IPS DF 6.9 (cell line): Measurements from ENCODE around the gene CDHR1.

Source experiments
- DNase-seq: peaks from one replicate; pipeline ENCODE4 v3.0.0-alpha.2; 2013; ENCODE audit warnings: low read depth, low spot score
- H3K27ac ChIP-seq: one replicate; pipeline ENCODE4 v1.5.1; 2013; ENCODE audit warnings: low read length, control low read depth
- H3K27me3 ChIP-seq: 2 replicates; pipeline ENCODE4 v1.6.1; 2013; ENCODE audit warnings: mild to moderate bottlenecking, low read length; ENCODE audit not compliant: control insufficient read depth, insufficient read depth
- H3K36me3 ChIP-seq: 2 replicates; pipeline ENCODE4 v1.6.1; 2013; ENCODE audit warnings: low read length; ENCODE audit not compliant: control insufficient read depth, insufficient read depth
- H3K4me1 ChIP-seq: 2 replicates; pipeline ENCODE4 v1.6.1; 2013; ENCODE audit warnings: low read length; ENCODE audit not compliant: control insufficient read depth, insufficient read depth
- H3K4me3 ChIP-seq: 2 replicates; pipeline ENCODE4 v1.5.1; 2013; ENCODE audit warnings: mild to moderate bottlenecking, low read length
- H3K9me3 ChIP-seq: 2 replicates; pipeline ENCODE4 v1.6.1; 2013; ENCODE audit warnings: low read length, inconsistent platforms; ENCODE audit not compliant: control insufficient read depth, insufficient read depth
- WGBS: extraction: QIAGEN DNeasy Blood & Tissue Kit; methylation state at CpG from one replicate; pipeline ENCODE4 v1.1.7; 2013; ENCODE audit warnings: mixed read lengths, missing lambda C conversion rate; ENCODE audit not compliant: insufficient read length, insufficient coverage; 5-methylcytosine and 5-hydroxymethylcytosine counted together

The CDHR1 gene

DNA sequence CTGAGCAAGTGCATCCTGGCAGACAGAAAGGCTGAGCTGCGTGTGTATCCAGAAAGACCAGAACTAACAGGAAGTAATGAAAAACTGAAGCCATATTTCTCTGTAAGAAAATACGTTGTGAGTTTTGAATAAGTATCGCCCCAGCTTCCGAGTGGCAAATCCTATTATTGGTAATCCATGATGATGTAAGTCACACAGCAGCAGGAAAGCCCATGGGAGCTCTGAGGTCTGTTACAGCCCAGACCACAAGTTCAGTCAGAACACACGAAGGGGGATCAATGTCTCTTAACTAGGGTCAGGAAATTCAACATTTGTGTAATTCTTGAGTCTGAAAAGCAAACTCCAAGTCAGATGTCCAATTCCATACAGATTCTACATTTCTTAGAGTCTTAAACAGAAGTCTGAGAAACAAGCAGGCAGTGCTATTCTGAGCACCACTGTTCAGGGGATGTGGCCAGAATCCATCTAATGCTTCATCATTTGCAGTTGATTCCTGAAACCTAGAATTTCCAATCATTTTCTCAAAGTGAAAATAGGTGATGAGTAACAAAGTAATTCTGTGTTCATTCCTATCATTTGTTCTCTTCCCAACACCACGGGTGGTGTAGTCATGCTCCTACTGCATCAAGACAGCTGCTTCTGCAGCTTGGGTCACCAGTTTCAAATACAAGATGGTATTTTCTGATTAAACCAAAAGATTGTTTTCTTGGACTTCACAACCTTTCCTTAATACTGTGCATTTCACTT, 31.3 kb downstream of the CDHR1 start, which contains the start of gene LRIT2:
LRIT2 (minus strand) TSS at position 118 of the 747 bp plus-strand sequence; CDS start at position 94, 24 bp downstream.
- H3K4me1 ChIP-seq, result no peaks in the 10 kb centered on the region
- no peak within 1 kb of the TSS for H3K4me3 ChIP-seq
- no peak for DNase-seq
- no peaks in the 10 kb centered on the region for H3K27me3 ChIP-seq
- H3K27ac ChIP-seq, result no peak within 1 kb of the TSS
- H3K36me3 ChIP-seq, result no peaks in the 10 kb centered on the region
- no CpG with 5 or more reads among the region's 6 CpGs for WGBS
- H3K9me3 ChIP-seq, result no peaks in the 10 kb centered on the region

DNA sequence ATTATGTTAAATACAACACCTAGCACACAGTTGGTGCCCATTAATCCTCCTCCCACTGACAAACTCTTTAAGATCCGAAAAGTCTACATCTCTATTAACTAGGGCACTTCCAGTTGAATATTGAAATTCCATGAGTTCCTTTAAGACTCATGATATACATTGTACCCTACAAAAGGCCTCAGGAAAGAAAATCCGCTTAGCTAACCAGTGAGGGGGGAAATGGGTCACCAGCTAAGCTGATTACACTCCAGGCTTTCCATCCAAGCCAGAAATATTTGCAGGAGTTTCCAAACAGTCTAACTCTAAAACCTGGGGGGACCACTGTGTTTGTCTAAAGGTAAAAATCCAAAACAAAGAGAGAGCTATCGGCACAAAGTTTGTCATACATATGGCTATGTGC, 32.3 kb downstream of the CDHR1 start:
- no peak for DNase-seq
- Histone ChIP-seq H3K27me3 (no peaks in the 10 kb centered on the region), H3K4me3 (no peak overlapping the region), H3K9me3 (no peaks in the 10 kb centered on the region), H3K27ac (no peak overlapping the region), H3K36me3 (no peaks in the 10 kb centered on the region), H3K4me1 (no peaks in the 10 kb centered on the region)
- no CpG with 5 or more reads among the region's 3 CpGs for WGBS

DNA sequence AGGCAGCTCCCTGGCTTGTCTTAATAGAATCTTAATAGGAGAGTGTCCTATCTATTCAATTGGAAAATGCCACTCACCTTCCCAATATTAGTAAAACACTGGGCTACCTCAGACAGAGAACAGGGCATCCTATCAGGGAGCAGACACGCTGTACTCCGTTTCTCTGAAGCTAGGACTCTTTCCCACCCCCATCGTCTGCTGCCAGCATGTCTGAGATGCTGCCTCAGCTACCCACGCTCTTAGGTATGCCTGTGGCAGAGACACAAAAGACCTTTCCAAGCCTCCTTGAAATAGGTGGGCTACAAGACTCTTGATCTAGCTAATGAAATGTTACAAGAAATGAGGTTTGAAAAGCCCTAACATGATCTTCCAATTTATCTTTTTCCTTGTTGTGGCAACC, 33.5 kb downstream of the CDHR1 start:
- no peaks in the 10 kb centered on the region for H3K4me1 ChIP-seq
- H3K36me3 ChIP-seq, result no peaks in the 10 kb centered on the region

GRCh38 chr10:84230359-84230758, 36.0 kb downstream of the CDHR1 start:
- H3K4me3 ChIP-seq, result no peak overlapping the region
- WGBS, result no CpG with 5 or more reads among the region's 1 CpG
- H3K27me3 ChIP-seq, result no peaks in the 10 kb centered on the region
- no peak for DNase-seq
- no peak overlapping the region for H3K27ac ChIP-seq
- no peaks in the 10 kb centered on the region for H3K9me3 ChIP-seq
- no peaks in the 10 kb centered on the region for H3K4me1 ChIP-seq
- no peaks in the 10 kb centered on the region for H3K36me3 ChIP-seq

More for the DNA sequence above, 33.5 kb downstream of the CDHR1 start:
- Histone ChIP-seq H3K9me3 (no peaks in the 10 kb centered on the region), H3K27ac (no peak overlapping the region), H3K27me3 (no peaks in the 10 kb centered on the region), H3K4me3 (no peak overlapping the region)
- no peak for DNase-seq
- no CpG with 5 or more reads among the region's 4 CpGs for WGBS

DNA sequence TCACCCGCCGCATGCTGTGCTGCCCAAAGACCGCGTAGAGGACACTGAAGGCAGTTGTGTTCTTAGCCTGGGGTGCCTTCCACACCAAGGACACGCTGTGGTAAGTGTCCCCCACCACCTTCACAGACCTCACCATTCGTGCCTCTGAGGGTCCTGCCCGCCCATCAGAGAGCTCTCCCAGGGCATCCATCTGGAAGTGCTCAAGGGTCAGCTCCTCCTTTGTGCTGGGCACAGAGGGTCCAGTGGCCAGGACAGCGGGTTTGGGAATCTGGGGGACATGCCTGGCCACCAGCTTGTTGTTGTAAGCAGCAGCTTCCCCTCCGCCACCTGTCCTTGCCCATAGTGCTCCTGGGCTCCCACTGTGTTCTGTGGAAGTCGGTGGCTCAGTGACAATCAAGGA, 38.0 kb downstream of the CDHR1 start:
- no CpG with 5 or more reads among the region's 10 CpGs for WGBS
- Histone ChIP-seq H3K9me3 (no peaks in the 10 kb centered on the region), H3K36me3 (no peaks in the 10 kb centered on the region), H3K27me3 (no peaks in the 10 kb centered on the region; the same call in 1 of the 2 replicates), H3K4me1 (no peaks in the 10 kb centered on the region), H3K4me3 (no peak overlapping the region), H3K27ac (no peak overlapping the region)
- no peak for DNase-seq

- WGBS, result no CpG with 5 or more reads among the region's 4 CpGs
- Histone ChIP-seq H3K4me1 (no peaks in the 10 kb centered on the region), H3K9me3 (no peaks in the 10 kb centered on the region), H3K4me3 (no peak overlapping the region), H3K27me3 (no peaks in the 10 kb centered on the region; the same call in 1 of the 2 replicates), H3K36me3 (no peaks in the 10 kb centered on the region), H3K27ac (no peak overlapping the region)
- no peak for DNase-seq
Observed at GRCh38 chr10:84233940-84234339, 39.6 kb downstream of the CDHR1 start.

- no peaks in the 10 kb centered on the region for H3K4me1 ChIP-seq
- no CpG with 5 or more reads among the region's 4 CpGs for WGBS
- no peaks in the 10 kb centered on the region; the same call in 1 of the 2 replicates for H3K27me3 ChIP-seq
- DNase-seq, result no peak
- H3K9me3 ChIP-seq, result no peaks in the 10 kb centered on the region
- no peak overlapping the region for H3K27ac ChIP-seq
- H3K4me3 ChIP-seq, result no peak overlapping the region
- no peaks in the 10 kb centered on the region for H3K36me3 ChIP-seq
Observed at GRCh38 chr10:84234479-84234878, 40.1 kb downstream of the CDHR1 start.

DNA sequence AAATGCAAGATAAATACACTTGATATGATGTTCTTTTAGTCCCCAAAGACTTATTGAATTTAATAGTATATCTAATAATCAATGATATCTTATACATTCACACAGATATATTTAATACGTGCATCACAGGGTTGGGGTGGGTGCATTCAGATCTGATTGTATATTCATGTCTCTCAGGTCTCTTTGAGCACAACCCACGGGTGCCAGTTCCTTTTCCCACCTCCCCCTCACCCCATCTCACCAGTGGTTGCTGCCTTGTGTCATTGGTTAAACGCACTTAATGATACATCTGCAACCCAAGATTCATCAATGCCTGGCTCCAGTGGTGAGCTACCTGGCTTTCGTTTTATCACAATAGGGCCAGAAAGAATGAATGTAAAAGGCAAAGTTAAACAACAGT, 40.8 kb downstream of the CDHR1 start:
- Histone ChIP-seq H3K27ac (no peak overlapping the region), H3K9me3 (no peaks in the 10 kb centered on the region), H3K27me3 (no peaks in the 10 kb centered on the region; the same call in 1 of the 2 replicates), H3K36me3 (no peaks in the 10 kb centered on the region), H3K4me1 (no peaks in the 10 kb centered on the region), H3K4me3 (no peak overlapping the region)
- no peak for DNase-seq
- no CpG with 5 or more reads among the region's 4 CpGs for WGBS

GRCh38 chr10:84236807-84237198, 42.5 kb downstream of the CDHR1 start:
- no peaks in the 10 kb centered on the region; the same call in 1 of the 2 replicates for H3K27me3 ChIP-seq
- no peaks in the 10 kb centered on the region for H3K36me3 ChIP-seq
- no peaks in the 10 kb centered on the region for H3K9me3 ChIP-seq
- no peak for DNase-seq
- no peak overlapping the region for H3K27ac ChIP-seq
- H3K4me3 ChIP-seq, result no peak overlapping the region
- no peaks in the 10 kb centered on the region for H3K4me1 ChIP-seq
- WGBS, result no CpG with 5 or more reads among the region's 6 CpGs

GRCh38 chr10:84237199-84238051, 43.1 kb downstream of the CDHR1 start:
- no peaks in the 10 kb centered on the region; the same call in 1 of the 2 replicates for H3K27me3 ChIP-seq
- no peak overlapping the region for H3K4me3 ChIP-seq
- no CpG with 5 or more reads among the region's 52 CpGs for WGBS
- H3K36me3 ChIP-seq, result no peaks in the 10 kb centered on the region
- H3K9me3 ChIP-seq, result no peaks in the 10 kb centered on the region
- no peaks in the 10 kb centered on the region for H3K4me1 ChIP-seq
- no peak overlapping the region for H3K27ac ChIP-seq
- DNase-seq, result peak; percentile 48
